Spleen (tissue), 7 donors: ENCODE results near the gene ITPR1.

ENCODE experiments used
- CTCF ChIP-seq, 11 experiments: fragments of 200-600 bp in 7 of 11; fragments of 450-650 bp in 4 of 11; sonication (generic) in 4 of 11; IDR thresholded peaks in 8 of 11; conservative IDR thresholded peaks in 3 of 11; 1 replicate in 7 of 11; 2 replicates in 4 of 11; pipeline versions ENCODE4 v1.4.0 to v1.8.0; 2016 to 2021; ENCODE audit warnings: antibody characterized with exemption in 11 of 11, inconsistent platforms in 4 of 11, mild to moderate bottlenecking in 1 of 11
- POLR2A ChIP-seq, 3 donors: fragments of 450-650 bp; IDR thresholded peaks; one replicate each; pipeline ENCODE4 v1.5.1; 2017; ENCODE audit warnings: antibody characterized with exemption in 3 of 3, mild to moderate bottlenecking in 1 of 3
- POLR2AphosphoS5 ChIP-seq, 3 donors: sonication (generic); formaldehyde crosslinking; IDR thresholded peaks; one replicate each; pipeline ENCODE4 v1.5.1; 2017; ENCODE audit warnings: antibody characterized with exemption in 3 of 3
- donor health status: DM: no; HTN: no; CAD: no; lungs with moderate emphysema.
- donor health status: DM: no; HTN: no; CAD: no.
- donor health status: DM: no; HTN: no; CAD: no.

- TF ChIP-seq CTCF (IDR thresholded peaks at IDR 0.05 in 8 of 11, conservative IDR thresholded peaks at IDR 0.05 in 3 of 11) (no peak), POLR2A (IDR thresholded peaks at IDR 0.05) (no peak), POLR2AphosphoS5 (IDR thresholded peaks at IDR 0.05) (no peak)
These were observed 1.3 kb upstream of the ITPR1 start for GRCh38 chr3:4491855-4492207.
